Fibroblast of peridontal ligament (primary cell): ENCODE data around the gene JAM3.

Experiments used
- DNase-seq: peaks from one replicate; pipeline ENCODE4 v3.0.0-alpha.2; 2010; ENCODE audit errors: extremely low read depth

Gene JAM3

GRCh38 chr11:134145715-134146114, 76.8 kb downstream of the JAM3 start:
- no peak for DNase-seq

GRCh38 chr11:134146598-134146997, 77.7 kb downstream of the JAM3 start:
- DNase-seq, result no peak

- DNase-seq, result no peak
Measured at GRCh38 chr11:134149371-134149770, 80.5 kb downstream of the JAM3 start.

GRCh38 chr11:134150195-134150903, 81.5 kb downstream of the JAM3 start:
- no peak for DNase-seq

- DNase-seq, result no peak
Measured at GRCh38 chr11:134151083-134151747, 82.3 kb downstream of the JAM3 start.

- DNase-seq, result no peak
Measured at GRCh38 chr11:134152696-134153095, 83.8 kb downstream of the JAM3 start.

GRCh38 chr11:134153147-134153905, 84.5 kb downstream of the JAM3 start:
- no peak for DNase-seq

- no peak for DNase-seq
Measured at GRCh38 chr11:134154441-134154840, 85.6 kb downstream of the JAM3 start.

- DNase-seq, result no peak
Measured at GRCh38 chr11:134155456-134155855, 86.6 kb downstream of the JAM3 start.

- no peak for DNase-seq
Measured at GRCh38 chr11:134155946-134156865, 87.3 kb downstream of the JAM3 start.

GRCh38 chr11:134157451-134157850, 88.6 kb downstream of the JAM3 start:
- peak; percentile 20 for DNase-seq

- no peak for DNase-seq
Measured at GRCh38 chr11:134158023-134158422, 89.2 kb downstream of the JAM3 start.

GRCh38 chr11:134159652-134160051, 90.8 kb downstream of the JAM3 start:
- no peak for DNase-seq

GRCh38 chr11:134164490-134165370, 95.9 kb downstream of the JAM3 start:
- no peak for DNase-seq

- DNase-seq, result no peak
Measured at GRCh38 chr11:134170177-134170918, 101.5 kb downstream of the JAM3 start.

- peak; percentile 29 for DNase-seq
Measured at GRCh38 chr11:134170919-134171281, 102.0 kb downstream of the JAM3 start.

GRCh38 chr11:134171951-134172350, 103.1 kb downstream of the JAM3 start:
- DNase-seq, result no peak

GRCh38 chr11:134173296-134173695, 104.4 kb downstream of the JAM3 start:
- DNase-seq, result no peak

- no peak for DNase-seq
Measured at GRCh38 chr11:134176284-134176683, 107.4 kb downstream of the JAM3 start.
